GM19372 (cell line): ENCODE data around the gene EIF3I.
"Not testable (repeated sequence)": the region's sequence is repeated elsewhere in the genome, so short reads cannot be mapped to it uniquely, and the experiment has no call there.

Experiments used
- ATAC-seq: cut with Tn5 transposase; IDR thresholded peaks from one replicate; pipeline ENCODE4 v1.9.1; 2021; ENCODE audit warnings: mild to moderate bottlenecking, low read depth, moderate library complexity; ENCODE audit not compliant: unreplicated experiment

Gene EIF3I

DNA sequence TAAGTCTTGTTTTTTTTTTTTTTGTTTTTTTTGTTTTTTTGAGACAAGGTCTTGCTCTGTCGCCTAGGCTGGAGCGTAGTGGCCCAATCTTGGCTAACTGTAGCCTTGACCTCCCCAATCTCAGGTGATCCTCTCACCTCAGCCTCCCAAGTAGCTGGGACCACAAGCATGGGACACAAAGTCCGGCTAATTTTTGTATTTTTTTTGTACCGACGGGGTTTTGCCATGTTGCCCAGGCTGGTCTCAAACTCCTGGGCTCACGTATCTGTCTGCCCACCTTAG lies 35.0 kb downstream of the EIF3I start:
- ATAC-seq, result no peak

GRCh38 chr1:32263236-32263593 lies 41.0 kb downstream of the EIF3I start:
- ATAC-seq, result not testable (repeated sequence)

DNA sequence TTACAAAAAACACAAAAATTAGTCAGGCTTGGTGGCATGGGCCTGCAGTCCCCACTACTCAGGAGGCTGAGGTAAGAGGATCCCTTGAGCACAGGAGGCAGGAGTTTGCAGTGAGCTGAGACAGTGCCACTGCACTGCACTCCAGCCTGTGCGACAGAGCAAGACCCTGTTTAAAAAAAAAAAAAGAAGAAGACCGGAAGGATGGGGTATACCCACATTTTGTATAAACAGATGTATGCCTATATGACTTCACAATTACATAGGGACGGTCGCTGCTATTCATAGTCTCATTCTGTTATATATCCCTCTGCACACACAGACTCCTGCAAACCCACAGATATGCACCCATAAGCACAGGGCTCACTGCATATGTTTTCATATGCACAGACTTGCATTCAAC lies 41.5 kb downstream of the EIF3I start:
- no peak for ATAC-seq

- ATAC-seq, result no peak
Measured at GRCh38 chr1:32265846-32266245, 43.6 kb downstream of the EIF3I start.

DNA sequence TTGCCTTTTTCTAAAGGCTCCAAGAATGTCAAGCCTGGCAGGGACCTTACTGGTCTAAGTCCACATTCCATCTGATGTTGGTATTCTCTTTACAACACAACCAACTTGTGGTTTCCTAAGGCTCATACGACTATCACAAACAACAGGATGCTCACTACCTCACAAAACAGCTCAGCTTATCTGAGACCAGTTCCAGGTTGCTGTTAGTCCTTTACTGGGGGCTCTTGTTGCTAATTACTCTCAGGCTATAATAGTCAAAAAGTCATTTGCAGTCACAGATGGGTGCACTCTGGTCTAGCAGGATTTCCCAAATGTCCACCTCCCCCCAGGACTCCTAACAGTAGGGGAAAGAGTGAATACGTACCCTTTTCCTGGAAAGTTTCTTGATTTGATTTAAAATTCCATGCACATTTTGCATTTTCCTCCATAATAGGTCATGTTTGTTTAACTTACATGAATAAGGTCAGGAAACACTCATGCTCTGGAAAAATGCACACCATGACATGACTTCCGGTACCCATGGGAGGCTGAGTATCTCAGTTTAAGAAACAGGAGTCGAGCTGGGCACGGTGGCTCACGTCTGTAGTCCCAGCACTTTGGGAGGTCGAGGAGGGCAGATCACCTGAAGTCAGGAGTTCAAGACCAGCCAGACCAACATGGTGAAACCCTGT lies 44.8 kb downstream of the EIF3I start:
- no peak for ATAC-seq

- ATAC-seq, result no peak
Measured at GRCh38 chr1:32269744-32270143, 47.5 kb downstream of the EIF3I start.

DNA sequence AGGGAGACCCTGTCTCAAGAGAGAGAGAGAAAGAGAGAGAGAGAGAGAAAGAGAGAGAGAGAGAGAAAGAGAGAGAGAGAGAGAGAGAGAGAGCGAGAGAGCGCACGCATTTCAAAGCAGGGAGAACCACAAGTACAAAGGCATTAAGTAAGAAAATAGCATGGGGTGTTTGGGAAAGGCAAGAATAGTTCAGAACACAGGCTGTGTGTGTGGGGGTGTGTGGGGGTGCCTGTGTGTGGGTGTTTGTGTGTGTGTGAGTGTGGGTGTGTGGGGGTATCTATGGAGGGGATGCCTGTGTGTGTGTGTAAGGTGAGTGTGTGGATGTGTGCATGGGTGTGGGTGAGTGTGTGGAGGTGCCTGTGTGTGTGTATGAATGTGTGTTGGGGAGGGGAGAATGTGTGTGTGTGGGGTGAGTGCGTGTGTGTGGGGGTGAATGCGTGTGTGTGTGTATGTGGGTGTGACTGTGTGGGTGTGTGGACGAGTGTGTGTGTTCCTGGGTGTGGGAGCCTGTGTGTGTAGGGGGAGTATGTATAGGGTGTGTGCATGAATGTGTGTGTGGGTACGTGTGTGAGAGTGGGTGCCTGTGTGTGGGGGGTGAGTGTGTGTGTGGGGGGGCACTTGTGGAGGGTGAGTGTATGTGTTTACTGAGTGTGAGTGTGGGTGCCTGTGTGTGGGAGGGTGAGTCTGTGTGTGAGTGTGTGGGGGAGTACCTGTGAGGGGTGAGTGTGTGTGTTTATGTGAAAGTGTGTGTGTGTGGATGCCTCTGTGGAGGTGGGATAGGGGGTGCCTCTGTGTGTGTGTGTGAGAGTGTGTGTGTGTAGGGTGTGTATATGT lies 50.6 kb downstream of the EIF3I start:
- no peak for ATAC-seq

GRCh38 chr1:32273391-32274208 lies 51.4 kb downstream of the EIF3I start:
- ATAC-seq, result no peak

GRCh38 chr1:32274646-32275340 lies 52.6 kb downstream of the EIF3I start:
- ATAC-seq, result no peak

- no peak for ATAC-seq
Measured at GRCh38 chr1:32275424-32275823, 53.2 kb downstream of the EIF3I start.

DNA sequence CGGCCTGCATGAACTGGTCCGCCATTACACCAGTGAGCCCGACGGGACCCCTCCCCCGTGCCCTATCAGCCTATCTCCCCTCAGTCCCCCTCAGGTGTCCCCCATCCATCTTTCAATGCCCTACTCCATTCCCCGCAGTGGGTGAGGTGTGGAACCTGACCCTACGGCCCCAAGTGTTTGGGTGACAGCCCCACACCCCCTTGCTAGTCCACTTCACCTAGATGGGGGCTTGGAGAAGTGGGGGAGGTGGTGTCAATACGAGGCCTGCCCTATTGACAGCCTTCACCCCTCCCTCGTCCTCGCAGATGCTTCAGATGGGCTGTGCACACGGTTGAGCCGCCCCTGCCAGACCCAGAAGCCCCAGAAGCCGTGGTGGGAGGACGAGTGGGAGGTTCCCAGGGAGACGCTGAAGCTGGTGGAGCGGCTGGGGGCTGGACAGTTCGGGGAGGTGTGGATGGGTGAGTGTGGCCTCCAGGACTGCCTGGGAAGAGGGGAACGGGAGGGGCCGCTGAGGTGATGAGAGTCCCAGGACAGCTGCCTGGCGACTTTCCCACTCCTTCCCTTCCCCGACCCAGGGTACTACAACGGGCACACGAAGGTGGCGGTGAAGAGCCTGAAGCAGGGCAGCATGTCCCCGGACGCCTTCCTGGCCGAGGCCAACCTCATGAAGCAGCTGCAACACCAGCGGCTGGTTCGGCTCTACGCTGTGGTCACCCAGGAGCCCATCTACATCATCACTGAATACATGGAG lies 54.0 kb downstream of the EIF3I start:
- ATAC-seq, result no peak
